Esophagus mucosa (tissue), 1 donor: ENCODE results near the gene HABP4. TPM values are rescaled to one million over a fixed set of nuclear protein-coding genes. Genes with fewer than 3 reads are reported as not detected.

Source experiments
- ATAC-seq: fragments of 200-7000 bp; cut with Tn5 transposase; one replicate; pipeline ENCODE4 v1.9.1; 2020
- total RNA-seq: library from RNA; stranded (reverse); gene quantifications from one replicate; pipeline ENCODE4 v1.2.4, GENCODE V29; 2023
- donor health status: DM: yes; HTN: yes; CAD: no.

HABP4 gene
- total RNA-seq, 1 donor from 2014 or later = 1.2 TPM

- ATAC-seq = no peak
These were observed 74.1 kb downstream of the HABP4 start for GRCh38 chr9:96524045-96524444.

GRCh38 chr9:96524764-96525163 is 74.8 kb downstream of the HABP4 start:
- ATAC-seq = no peak

GRCh38 chr9:96532173-96532572 is 82.2 kb downstream of the HABP4 start:
- no peak for ATAC-seq

- no peak for ATAC-seq
These were observed 90.1 kb downstream of the HABP4 start for GRCh38 chr9:96540106-96540505.

Other genes starting within 250 kb of the HABP4 start
- gene HSD17B3, start 148.0 kb upstream of the HABP4 start, total RNA-seq = not detected
- gene SLC35D2, start 66.5 kb upstream of the HABP4 start, total RNA-seq = 14.9 TPM
- gene ZNF367, start 31.8 kb upstream of the HABP4 start, total RNA-seq = 2.8 TPM
- 7.0 TPM for gene CDC14B, start 169.7 kb downstream of the HABP4 start, total RNA-seq
- gene PRXL2C, start 205.1 kb downstream of the HABP4 start, total RNA-seq = 5.8 TPM